Measurements from ENCODE around the gene TRIM43B. TPM values are rescaled to one million over a fixed set of nuclear protein-coding genes. Genes with fewer than 3 reads are reported as not detected.
"Not testable (repeated sequence)": the region's sequence is repeated elsewhere in the genome, so short reads cannot be mapped to it uniquely, and the experiment has no call there.

The TRIM43B gene
- not detected in 2 replicates for total RNA-seq (2021)
- long read RNA-seq: 0 reads

DNA sequence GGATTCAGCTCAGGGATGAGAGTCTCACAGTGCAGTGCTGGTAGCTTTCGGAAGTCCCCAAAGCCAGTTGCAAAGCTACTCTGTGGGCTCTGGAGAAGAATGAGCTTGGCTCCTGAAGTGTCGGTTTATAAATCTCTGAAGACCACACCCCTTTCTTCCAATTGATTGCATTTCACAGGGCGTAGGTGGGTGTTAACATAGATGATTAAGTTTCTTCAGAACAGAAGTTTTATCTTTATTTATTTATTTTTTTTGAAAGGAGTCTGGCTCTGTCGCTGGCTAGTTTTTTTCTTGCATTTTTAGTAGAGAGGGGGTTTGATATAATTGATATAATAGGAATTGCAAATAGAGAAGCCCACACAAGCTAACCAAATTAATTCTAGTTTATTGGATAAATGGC lies at the start of gene TRIM43B:
TRIM43B (minus strand) TSS at position 101 of the 400 bp plus-strand sequence. CDS start 2,040 bp downstream, outside the sequence.
- DNase-seq; H3K4me1 ChIP-seq (ENCODE audit: insufficient read depth, low read length); H3K18ac ChIP-seq (ENCODE audit: insufficient read length, low read depth, low read length); H2BK20ac ChIP-seq (ENCODE audit: low read depth, low read length, poor library complexity, severe bottlenecking); H3K79me1 ChIP-seq (ENCODE audit: insufficient read depth, low read depth, low read length, poor library complexity, severe bottlenecking); H3K23me2 ChIP-seq (ENCODE audit: insufficient read length, low read depth, low read length, poor library complexity, severe bottlenecking); H3K79me2 ChIP-seq (ENCODE audit: insufficient read depth, low read length); H4K5ac ChIP-seq (ENCODE audit: insufficient read length, low read depth, low read length); H3K56ac ChIP-seq (ENCODE audit: insufficient read length, low read depth, low read length); H2AFZ ChIP-seq (ENCODE audit: low read length); H3K4me2 ChIP-seq (ENCODE audit: insufficient read depth, insufficient read length, low read length); H3K27me3 Mint-ChIP-seq (ENCODE audit: low read depth); H3K23ac ChIP-seq (ENCODE audit: insufficient read length, low read depth, low read length); H3K9me3 ChIP-seq (ENCODE audit: control insufficient read depth, low read depth, low read length); H3K36me3 Mint-ChIP-seq (ENCODE audit: insufficient read depth in 1 of 3, low read depth in 3 of 3); H4K8ac ChIP-seq (replicated peaks; ENCODE audit: insufficient read length, low read depth, low read length); H3K4me3 Mint-ChIP-seq; H2BK15ac ChIP-seq (ENCODE audit: low read depth, low read length); H3K9ac ChIP-seq (ENCODE audit: extremely low read depth, insufficient read length, low read length); H4K20me1 ChIP-seq (ENCODE audit: control insufficient read depth, insufficient read depth, insufficient read length); H3K14ac ChIP-seq (ENCODE audit: insufficient read depth, low read length); H2BK120ac ChIP-seq (ENCODE audit: low read depth, low read length, poor library complexity, severe bottlenecking); H3T11ph ChIP-seq (ENCODE audit: low read length); H3K4me1 Mint-ChIP-seq; H3K27ac ChIP-seq (ENCODE audit: insufficient read length, low read depth, low read length); H3K4ac ChIP-seq (ENCODE audit: low read depth, low read length); H2AK5ac ChIP-seq (ENCODE audit: insufficient read length, low read length); H2BK5ac ChIP-seq (ENCODE audit: insufficient read length, low read length); H3K27me3 ChIP-seq (ENCODE audit: insufficient read depth, low read length); H4K91ac ChIP-seq (ENCODE audit: insufficient read length, low read depth, low read length); H3K27ac Mint-ChIP-seq; H2BK12ac ChIP-seq (ENCODE audit: insufficient read length, low read depth, low read length): not testable (repeated sequence)
- peaks cover 0 to 22% of the 10 kb centered on the region in 2 experiments; a peak in 2 of 5 replicates for H3K9me3 Mint-ChIP-seq
- WGBS (ENCODE audit: extremely low coverage, insufficient read length, low lambda C conversion rate): no CpG with 5 or more reads among the region's 4 CpGs
